ENCODE results near the gene AUH. TPM values are rescaled to one million over a fixed set of nuclear protein-coding genes. Genes with fewer than 3 reads are reported as not detected.

The AUH gene
- total RNA-seq, 4 donors from 2014 or later = 26.4 to 34.3 (median 31.2) TPM

DNA sequence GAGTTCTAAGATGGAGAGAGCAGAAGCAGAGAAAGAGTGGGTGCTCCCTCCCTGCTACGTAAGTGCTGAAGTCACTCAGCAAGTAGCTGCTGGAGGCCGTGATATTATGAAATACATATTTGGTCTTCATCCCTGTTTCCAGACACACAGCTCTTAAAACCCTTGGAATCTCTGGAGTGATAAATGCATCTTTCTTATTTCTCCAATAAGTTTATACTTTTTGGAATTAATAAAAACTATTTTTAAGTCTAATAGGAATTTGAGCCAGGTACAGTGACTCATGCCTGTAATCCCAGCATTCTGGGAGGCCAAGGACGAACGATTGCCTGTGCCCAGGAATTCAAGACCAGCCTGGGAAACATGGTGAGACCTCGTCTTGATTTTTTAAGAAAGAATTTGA, 60.6 kb downstream of the AUH start:
- TF ChIP-seq, protein P1, sequence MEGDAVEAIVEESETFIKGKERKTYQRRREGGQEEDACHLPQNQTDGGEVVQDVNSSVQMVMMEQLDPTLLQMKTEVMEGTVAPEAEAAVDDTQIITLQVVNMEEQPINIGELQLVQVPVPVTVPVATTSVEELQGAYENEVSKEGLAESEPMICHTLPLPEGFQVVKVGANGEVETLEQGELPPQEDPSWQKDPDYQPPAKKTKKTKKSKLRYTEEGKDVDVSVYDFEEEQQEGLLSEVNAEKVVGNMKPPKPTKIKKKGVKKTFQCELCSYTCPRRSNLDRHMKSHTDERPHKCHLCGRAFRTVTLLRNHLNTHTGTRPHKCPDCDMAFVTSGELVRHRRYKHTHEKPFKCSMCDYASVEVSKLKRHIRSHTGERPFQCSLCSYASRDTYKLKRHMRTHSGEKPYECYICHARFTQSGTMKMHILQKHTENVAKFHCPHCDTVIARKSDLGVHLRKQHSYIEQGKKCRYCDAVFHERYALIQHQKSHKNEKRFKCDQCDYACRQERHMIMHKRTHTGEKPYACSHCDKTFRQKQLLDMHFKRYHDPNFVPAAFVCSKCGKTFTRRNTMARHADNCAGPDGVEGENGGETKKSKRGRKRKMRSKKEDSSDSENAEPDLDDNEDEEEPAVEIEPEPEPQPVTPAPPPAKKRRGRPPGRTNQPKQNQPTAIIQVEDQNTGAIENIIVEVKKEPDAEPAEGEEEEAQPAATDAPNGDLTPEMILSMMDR (IDR thresholded peaks at IDR 0.05) = no peak
- DNase-seq (ENCODE audit: low spot score) = no peak
- peak; percentile 66 for ATAC-seq (ENCODE audit: low FRiP score)

DNA sequence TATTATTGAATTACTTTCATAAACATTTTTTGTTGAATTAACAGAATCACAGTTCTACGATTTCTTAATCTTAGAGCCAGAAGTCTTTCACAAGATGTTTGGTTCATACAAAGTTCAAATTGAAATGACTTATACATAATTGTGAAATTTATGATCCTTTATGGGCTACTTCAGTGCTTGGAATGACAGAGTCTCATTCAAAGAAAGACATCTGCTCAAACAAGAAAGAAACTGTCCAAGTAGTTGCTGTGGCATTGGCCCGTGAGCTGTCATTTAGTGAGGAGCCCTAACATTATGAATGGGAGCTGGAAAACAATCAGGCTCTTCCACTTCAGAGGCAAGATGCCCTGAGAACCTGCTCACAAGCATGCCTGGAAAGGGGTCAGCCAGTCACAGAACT, 63.4 kb downstream of the AUH start:
- DNase-seq (ENCODE audit: low spot score) (no peak), ATAC-seq (ENCODE audit: low FRiP score) (peak; percentile 51)
- TF ChIP-seq, protein P1 (IDR thresholded peaks at IDR 0.05) = no peak

GRCh38 chr9:91297306-91297705, 64.4 kb downstream of the AUH start:
- ATAC-seq (ENCODE audit: low FRiP score) = no peak
- TF ChIP-seq, protein P1 (IDR thresholded peaks at IDR 0.05) = no peak

GRCh38 chr9:91296354-91296753, 65.4 kb downstream of the AUH start:
- no peak for ATAC-seq (ENCODE audit: low FRiP score)
- DNase-seq (ENCODE audit: low spot score) = no peak
- TF ChIP-seq, protein P1 (IDR thresholded peaks at IDR 0.05) = no peak

More at GRCh38 chr9:91297306-91297705, 64.4 kb downstream of the AUH start:
- DNase-seq (ENCODE audit: low spot score) = no peak

GRCh38 chr9:91295357-91295756, 66.4 kb downstream of the AUH start:
- TF ChIP-seq, protein P1 (IDR thresholded peaks at IDR 0.05) = no peak
- DNase-seq (ENCODE audit: low spot score) (no peak), ATAC-seq (ENCODE audit: low FRiP score) (no peak)

- DNase-seq (ENCODE audit: low spot score) = no peak
- ATAC-seq (ENCODE audit: low FRiP score) = no peak
- TF ChIP-seq, protein P1 (IDR thresholded peaks at IDR 0.05) = no peak
These were observed 69.9 kb downstream of the AUH start for GRCh38 chr9:91291866-91292265.

- ATAC-seq (ENCODE audit: low FRiP score) = no peak
- TF ChIP-seq, protein P1 (IDR thresholded peaks at IDR 0.05) = no peak
- no peak for DNase-seq (ENCODE audit: low spot score)
These were observed 72.5 kb downstream of the AUH start for GRCh38 chr9:91289244-91289643.

All from omental fat pad (tissue), 4 donors.